ENCODE results near the gene MPZL2.

Gene MPZL2

GRCh38 chr11:118240999-118241763 lies 22.9 kb downstream of the MPZL2 start:
- no peak for DNase-seq

DNA sequence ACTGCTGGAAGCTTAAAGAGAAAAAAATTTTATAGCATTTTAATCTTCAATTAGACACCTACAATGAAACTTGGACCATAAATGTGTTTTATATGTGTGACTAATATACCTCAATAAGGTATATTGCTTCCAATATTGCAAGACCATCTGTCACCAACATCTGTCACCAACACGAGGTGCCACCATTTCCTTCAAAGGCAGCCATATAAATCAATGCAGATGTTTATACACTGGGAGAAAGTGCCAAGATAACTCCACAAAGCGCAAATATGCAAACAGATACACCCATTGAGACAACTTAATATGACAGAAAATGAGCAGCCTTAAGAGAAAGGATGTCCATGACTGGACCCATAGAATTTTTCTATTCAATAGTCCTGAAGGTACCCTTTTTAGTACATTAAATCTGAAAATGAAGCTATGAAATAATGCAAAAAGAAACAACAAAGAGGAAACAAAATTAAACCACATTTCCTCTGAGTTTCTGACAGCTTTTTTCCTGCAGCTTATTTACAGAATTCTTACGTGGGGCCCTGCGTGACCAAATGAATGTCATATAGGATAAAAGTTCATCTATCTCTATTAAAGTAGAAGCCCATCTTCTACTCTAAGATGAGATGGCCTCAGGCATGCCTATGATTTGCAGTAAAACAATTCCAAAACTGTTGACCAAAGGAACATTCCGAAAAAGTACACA lies 24.4 kb downstream of the MPZL2 start:
- no peak for DNase-seq

DNA sequence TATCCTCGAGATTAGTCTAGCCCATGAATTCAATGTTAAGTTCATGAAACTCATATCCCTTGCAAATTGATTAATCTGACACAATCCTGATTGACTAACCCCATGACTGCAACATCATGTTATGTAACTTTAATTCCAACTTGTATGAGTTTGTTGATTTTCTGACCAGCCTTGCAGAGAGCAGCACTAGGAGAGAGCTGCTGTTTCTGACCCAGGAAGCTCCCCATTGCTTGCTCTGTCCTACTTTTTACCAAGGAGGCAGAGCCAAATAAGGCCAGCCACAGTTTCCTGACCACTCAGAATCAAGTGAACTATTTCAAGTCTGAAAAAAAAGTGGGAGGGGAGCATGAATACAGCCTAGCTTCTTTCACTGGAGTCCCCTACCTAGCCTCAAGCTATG lies 25.2 kb downstream of the MPZL2 start:
- DNase-seq = no peak

- DNase-seq = no peak
Observed at GRCh38 chr11:118238421-118238820, 25.7 kb downstream of the MPZL2 start.

GRCh38 chr11:118236170-118236569 lies 27.9 kb downstream of the MPZL2 start:
- DNase-seq = no peak

- DNase-seq = no peak
Observed at GRCh38 chr11:118234833-118235232, 29.3 kb downstream of the MPZL2 start.

DNA sequence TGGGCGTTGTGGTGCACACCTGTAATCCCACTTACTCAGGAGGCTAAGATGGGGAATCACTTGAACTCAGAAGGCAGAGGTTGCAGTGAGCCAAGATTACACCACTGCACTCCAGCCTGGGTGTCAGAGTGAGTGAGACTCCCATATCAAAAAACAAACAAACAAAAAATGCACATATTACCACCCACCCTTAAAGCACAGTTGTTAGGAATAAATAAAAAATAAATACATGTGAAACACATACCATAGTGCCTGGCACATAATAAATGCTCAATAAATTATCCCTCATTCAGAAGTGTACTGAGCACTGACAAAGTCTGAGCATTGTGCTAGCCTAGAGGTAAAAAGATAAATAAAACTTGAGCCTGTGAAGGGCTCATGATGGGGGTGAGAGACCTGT lies 30.2 kb downstream of the MPZL2 start:
- DNase-seq = no peak

DNA sequence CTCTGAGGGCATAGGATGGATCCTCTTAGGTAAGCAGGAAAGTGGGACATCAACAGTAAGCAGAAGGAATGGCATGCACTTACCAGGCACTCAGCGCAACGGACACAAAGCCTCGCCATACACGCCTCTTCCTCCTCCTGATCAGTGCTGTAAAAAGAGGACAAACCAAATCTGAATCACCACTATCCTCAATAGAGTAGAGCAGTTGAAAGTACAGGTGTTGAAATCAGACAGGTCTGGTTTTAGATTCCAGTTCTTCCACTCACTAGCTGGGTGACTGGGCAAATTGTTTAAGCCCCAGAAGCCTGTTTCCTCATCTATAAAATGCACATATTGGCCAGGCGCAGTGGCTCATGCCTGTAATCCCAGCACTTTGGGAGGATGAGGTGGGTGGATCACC lies 30.7 kb downstream of the MPZL2 start:
- no peak for DNase-seq

DNA sequence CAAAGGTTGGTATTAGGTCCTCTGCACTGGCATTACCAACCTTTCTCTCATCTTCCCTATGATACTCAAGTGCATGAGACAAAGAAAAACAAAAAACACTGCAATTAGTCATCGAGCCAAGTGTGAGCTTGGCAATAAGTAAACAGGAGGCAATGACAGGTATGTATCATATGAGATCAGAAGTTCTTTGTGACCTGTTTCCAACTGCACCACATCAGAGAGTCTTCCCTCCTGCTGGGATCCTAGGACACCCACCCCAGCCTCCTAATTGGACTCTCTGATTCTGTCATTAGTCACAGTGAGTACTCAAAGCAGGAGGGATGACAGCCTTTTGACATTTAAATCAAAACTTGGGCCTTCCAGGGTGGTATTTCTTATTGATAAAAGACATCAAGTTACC lies 31.4 kb downstream of the MPZL2 start:
- no peak for DNase-seq

- DNase-seq = no peak
Observed at GRCh38 chr11:118231461-118231860, 32.6 kb downstream of the MPZL2 start.

- no peak for DNase-seq
Observed at GRCh38 chr11:118230088-118230487, 34.0 kb downstream of the MPZL2 start.

DNA sequence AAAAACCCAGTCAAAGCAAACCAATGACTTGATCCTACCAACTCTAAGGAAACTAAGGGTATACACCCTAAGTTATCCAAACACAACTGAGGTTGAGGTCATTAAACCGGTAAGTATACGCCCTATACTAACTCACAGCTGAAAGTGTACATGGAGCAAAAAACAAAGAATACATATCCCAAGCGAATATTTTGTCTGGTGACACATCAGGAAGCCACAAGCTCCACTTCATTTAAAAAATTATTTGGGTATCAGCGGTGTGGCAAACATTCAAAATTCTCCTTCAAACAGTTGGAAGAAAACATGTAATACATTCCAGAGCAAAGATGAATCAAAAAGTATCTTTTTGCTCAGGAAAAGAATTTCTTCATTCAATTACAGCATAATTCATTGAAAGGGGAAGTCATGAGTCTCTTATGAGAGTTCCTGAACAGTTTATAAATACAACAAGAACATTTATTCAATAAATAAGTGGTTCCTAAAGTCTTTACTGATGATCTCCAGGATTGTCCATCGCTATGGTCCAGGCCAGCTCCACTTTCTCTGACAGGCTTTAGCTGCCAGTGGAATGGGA lies 34.7 kb downstream of the MPZL2 start:
- no peak for DNase-seq

- no peak for DNase-seq
Observed at GRCh38 chr11:118227865-118228785, 36.0 kb downstream of the MPZL2 start.

DNA sequence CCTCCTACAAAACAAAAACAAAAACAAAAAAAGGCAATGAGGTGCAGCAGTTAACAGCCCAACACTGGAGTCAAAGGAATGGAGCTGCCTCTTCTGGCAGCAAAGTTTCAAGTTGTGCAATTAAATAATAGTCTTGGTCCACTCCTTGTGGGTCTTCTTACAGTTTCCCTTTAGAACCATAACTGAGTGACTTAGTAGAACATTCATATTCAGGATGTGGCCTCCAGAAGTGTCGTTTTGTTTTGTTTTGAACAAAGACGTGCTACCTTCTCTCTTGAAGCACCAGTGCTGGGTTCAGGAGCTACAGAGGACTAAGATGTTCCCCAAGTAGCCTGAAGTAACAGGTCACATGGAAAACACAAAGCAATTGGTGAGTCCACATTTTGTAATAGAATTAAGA lies 37.3 kb downstream of the MPZL2 start:
- DNase-seq = no peak

GRCh38 chr11:118226296-118226695 lies 37.8 kb downstream of the MPZL2 start:
- peak; percentile 28 for DNase-seq

DNA sequence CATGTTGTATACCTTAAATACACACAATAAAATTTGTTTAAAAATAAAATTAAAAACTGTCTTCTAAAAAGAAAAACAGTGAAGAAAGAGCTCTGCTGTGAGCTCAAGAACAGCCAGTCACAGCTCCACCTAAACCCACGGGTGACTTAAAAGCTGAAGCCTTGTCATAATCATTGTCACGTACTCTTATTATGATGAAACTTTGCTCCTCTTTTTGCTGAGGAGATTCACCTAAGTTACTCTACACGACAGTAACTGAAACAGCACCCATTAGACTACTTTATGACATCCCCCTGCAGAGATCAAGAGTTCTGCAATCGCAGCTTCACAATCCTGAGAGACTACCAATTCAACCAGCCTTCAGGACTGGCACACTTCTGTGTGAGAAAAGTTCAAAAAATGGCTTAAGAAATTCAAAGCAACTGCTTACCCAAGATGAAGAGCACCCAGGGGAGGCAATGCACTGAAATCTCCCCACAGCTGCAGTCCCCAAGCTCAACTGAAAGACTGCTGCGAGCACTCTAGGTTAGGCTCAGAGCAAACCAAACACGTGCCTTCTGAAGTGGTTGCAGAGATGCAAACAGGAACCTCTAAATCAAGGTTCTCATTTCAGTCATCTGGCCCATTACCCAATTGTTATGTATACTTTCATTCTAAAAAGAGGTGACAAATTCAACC lies 39.4 kb downstream of the MPZL2 start, which contains the start of gene JAML:
Gene JAML, minus strand, starts transcription at position 501 of the 678 bp plus-strand sequence. CDS start 10,145 bp downstream, outside the sequence.
- peak; percentile 28 for DNase-seq

DNA sequence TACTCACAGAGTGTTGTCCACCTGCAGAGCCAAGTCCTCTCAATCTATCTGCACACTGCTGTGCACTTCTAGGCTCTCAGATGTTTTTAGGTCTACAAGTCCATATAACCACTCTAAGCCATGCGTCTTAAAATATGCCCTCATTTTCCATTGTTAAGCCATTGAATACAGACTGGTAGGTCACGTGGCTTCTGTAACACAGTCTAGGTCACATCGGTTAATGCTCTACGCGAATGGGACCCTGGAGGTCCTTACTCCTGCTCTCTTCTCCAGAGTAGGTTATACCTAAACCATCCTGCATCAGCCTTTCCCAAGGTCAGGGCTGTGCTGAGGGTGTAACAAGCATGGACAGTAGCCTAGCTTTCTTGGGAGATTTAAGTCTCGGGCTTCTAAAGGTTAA lies 40.1 kb downstream of the MPZL2 start:
- DNase-seq = no peak

DNA sequence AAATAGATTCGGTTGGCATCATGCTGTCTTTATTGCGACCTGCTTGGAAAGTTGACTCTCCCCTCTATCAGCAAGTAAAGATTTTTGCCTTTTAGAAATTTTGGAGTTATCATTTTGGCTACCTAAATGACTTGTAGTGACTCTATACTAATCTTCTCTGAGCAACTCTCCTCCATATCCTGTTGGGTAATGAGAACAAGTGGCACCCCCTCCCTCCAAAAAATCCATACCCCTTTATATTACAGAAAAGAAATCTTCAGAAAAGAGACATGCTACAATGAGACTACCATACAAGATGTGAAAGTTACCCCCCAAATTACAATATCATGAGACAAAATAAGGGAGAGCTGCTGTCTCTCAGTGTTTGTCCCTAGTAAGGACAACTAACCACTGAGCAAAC lies 40.5 kb downstream of the MPZL2 start:
- no peak for DNase-seq

DNA sequence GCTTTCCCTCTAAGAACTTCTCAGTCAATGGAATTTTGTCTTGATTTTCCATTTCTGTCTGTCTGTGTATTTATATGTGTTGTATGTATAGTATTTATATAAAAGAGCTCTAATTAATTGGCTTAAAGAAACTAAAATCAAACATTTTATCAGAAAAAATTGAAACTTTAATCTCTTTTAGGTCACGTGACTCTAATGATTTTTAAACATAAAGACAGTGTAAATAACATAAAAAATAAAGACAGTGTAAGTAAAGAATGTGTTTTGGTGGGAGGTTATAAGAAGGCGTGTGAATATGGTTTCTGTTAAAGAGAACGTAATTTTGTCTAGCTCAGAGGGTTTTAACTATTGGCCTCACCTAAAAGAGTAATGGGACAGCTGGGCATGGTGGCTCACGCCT lies 41.7 kb downstream of the MPZL2 start:
- DNase-seq = no peak

DNA sequence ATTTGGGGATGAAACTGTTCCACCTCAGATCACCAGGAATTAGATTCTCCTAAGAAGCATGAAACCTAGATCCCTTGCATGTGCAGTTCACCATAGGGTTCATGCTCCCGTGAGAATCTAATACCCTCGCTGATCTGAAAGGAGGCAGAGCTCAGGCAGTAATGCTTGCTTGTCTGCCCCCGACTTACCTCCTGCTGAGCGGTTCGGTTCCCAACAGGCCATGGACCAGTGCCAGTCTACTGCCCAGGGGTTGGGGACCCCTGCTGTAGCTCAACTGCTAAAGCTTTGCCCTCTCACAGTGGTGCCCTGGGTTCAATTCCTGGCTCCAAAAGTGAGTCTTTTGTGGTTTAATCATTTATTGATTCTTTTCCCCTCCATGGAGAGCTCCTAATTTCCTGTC lies 42.7 kb downstream of the MPZL2 start:
- DNase-seq = no peak

DNA sequence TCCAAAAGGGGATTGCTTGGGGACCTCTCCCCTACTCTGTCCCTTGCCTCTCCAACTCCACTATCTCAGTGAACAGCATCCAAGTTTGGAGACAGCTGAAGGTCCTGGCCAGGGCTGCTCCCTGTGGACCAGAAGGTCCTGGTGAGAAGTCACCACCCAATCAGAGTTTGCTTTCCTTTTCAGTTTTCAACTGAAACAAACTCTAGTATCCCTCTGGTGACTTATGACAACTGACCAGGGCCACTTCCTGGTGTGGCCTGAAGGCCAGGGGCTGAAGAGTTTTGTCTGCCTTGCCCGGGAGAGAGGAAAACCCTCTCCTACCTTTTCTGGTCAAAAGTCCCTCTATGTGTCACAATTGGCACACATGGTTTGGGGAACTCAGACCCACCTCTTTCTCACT lies 44.4 kb downstream of the MPZL2 start:
- no peak for DNase-seq

GRCh38 chr11:118219244-118219643 lies 44.9 kb downstream of the MPZL2 start:
- no peak for DNase-seq

Measured in femur (tissue), 1 donor.